Measurements from ENCODE around the gene TRERF1.

- TF ChIP-seq CTCF (conservative IDR thresholded peaks at IDR 0.05; ENCODE audit: low read depth in 2 of 2): no peak
- no peak for TF ChIP-seq POLR2AphosphoS5 (IDR thresholded peaks at IDR 0.05; ENCODE audit: low read depth)
- no peak for TF ChIP-seq ETS1 (IDR thresholded peaks at IDR 0.05)
- no peak for TF ChIP-seq EZH2phosphoT487 (IDR thresholded peaks at IDR 0.05; ENCODE audit: unreplicated experiment)
- no peak for TF ChIP-seq EZH2 (IDR thresholded peaks at IDR 0.05; ENCODE audit: low read depth, unreplicated experiment)
- no peak for TF ChIP-seq ZNF331 (CRISPR knock-in tag; IDR thresholded peaks at IDR 0.05; ENCODE audit: low read depth)
These were observed 97.0 kb downstream of the TRERF1 start for GRCh38 chr6:42354702-42355101.

Data from GM23338 (cell line).